Spleen (tissue), 11 donors: ENCODE measurements around the gene ATP5F1E. TPM values are rescaled to one million over a fixed set of nuclear protein-coding genes. Genes with fewer than 3 reads are reported as not detected.
A peak's percentile ranks its signal among the peaks of the same experiment; 100 is the strongest.

Experiments used
- DNase-seq: peaks from one replicate; pipeline ENCODE4 v3.0.0-alpha.2; 2020
- H3K27ac ChIP-seq, 8 donors: fragments of 200-600 bp; sonication (generic) in 7 of 8; 1 replicate in 4 of 8; 2 replicates in 4 of 8; pipeline versions ENCODE4 v1.5.0 to v1.8.0; 2016 to 2021; ENCODE audit warnings: inconsistent platforms in 4 of 8, mild to moderate bottlenecking in 4 of 8, moderate library complexity in 1 of 8
- H3K27me3 ChIP-seq, 7 donors: fragments of 200-600 bp; sonication (generic) in 6 of 7; replicated peaks in 1 of 7; 1 replicate in 4 of 7; 2 replicates in 3 of 7; pipeline versions ENCODE4 v1.5.0 to v1.8.0; 2016 to 2021; ENCODE audit warnings: inconsistent platforms in 3 of 7, mild to moderate bottlenecking in 1 of 7
- H3K36me3 ChIP-seq, 6 donors: fragments of 200-600 bp; sonication (generic) in 5 of 6; 1 replicate in 4 of 6; 2 replicates in 2 of 6; pipeline versions ENCODE4 v1.5.0 to v1.8.0; 2016 to 2021; ENCODE audit warnings: inconsistent platforms in 2 of 6
- H3K4me1 ChIP-seq, 6 donors: fragments of 200-600 bp; sonication (generic) in 5 of 6; 1 replicate in 3 of 6; 2 replicates in 3 of 6; pipeline versions ENCODE4 v1.5.0 to v1.8.0; 2016 to 2021; ENCODE audit warnings: inconsistent platforms in 3 of 6
- H3K4me3 ChIP-seq, 8 donors: fragments of 200-600 bp; sonication (generic) in 7 of 8; 1 replicate in 4 of 8; 2 replicates in 4 of 8; pipeline versions ENCODE4 v1.5.0 to v1.8.0; 2016 to 2021; ENCODE audit warnings: inconsistent platforms in 4 of 8, mild to moderate bottlenecking in 4 of 8, moderate library complexity in 2 of 8
- H3K9me3 ChIP-seq, 8 donors: fragments of 200-600 bp; sonication (generic) in 7 of 8; 1 replicate in 4 of 8; 2 replicates in 4 of 8; pipeline versions ENCODE4 v1.5.0 to v1.8.0; 2016 to 2021; ENCODE audit warnings: inconsistent platforms in 4 of 8
- CTCF ChIP-seq, 11 experiments: fragments of 200-600 bp in 7 of 11; fragments of 450-650 bp in 4 of 11; sonication (generic) in 4 of 11; IDR thresholded peaks in 8 of 11; conservative IDR thresholded peaks in 3 of 11; 1 replicate in 7 of 11; 2 replicates in 4 of 11; pipeline versions ENCODE4 v1.4.0 to v1.8.0; 2016 to 2021; ENCODE audit warnings: antibody characterized with exemption in 11 of 11, inconsistent platforms in 4 of 11, mild to moderate bottlenecking in 1 of 11
- POLR2A ChIP-seq, 3 donors: fragments of 450-650 bp; IDR thresholded peaks; one replicate each; pipeline ENCODE4 v1.5.1; 2017; ENCODE audit warnings: antibody characterized with exemption in 3 of 3, mild to moderate bottlenecking in 1 of 3
- POLR2AphosphoS5 ChIP-seq, 3 donors: sonication (generic); formaldehyde crosslinking; IDR thresholded peaks; one replicate each; pipeline ENCODE4 v1.5.1; 2017; ENCODE audit warnings: antibody characterized with exemption in 3 of 3
- WGBS, 5 donors: extraction: QIAGEN DNeasy Blood & Tissue Kit in 3 of 5; methylation state at CpG; one replicate each; pipeline versions ENCODE4 v1.1.5 to v1.1.7; 2013 to 2018; 5-methylcytosine and 5-hydroxymethylcytosine counted together
- intact Hi-C: fragments of 100-400 bp; cut with DNase I; formaldehyde crosslinking; loops from one replicate; pipeline ENCODE4 v1.15.0; 2023; ENCODE audit warnings: low total_unique reads
- polyA plus RNA-seq, 3 donors: library from polyadenylated mRNA; stranded (reverse); fragments of 200-250 nt; gene quantifications; one replicate each; pipeline ENCODE4 v1.2.1, GENCODE V29; 2013
- total RNA-seq, 7 donors: library from RNA; depleted of rRNA in 3 of 7; stranded (reverse); fragments of >200 nt in 3 of 7; fragmentation: NEBNext Ultra II Directional in 4 of 7; extraction: Animal tissue kit (Norgen Biotek cat#: 25700) in 4 of 7; gene quantifications; one replicate each; pipeline versions ENCODE4 v1.1.0 to v1.2.1, GENCODE V29; 2016 to 2021
- donor health status: healthy with polysubstance abuse.
- donor health status: DM: no; HTN: no; CAD: no; lungs with moderate emphysema.
- donor health status: DM: no; HTN: no; CAD: no.
- donor health status: Bipolar disorder and iron deficiency.
- donor health status: healthy.
- donor health status: DM: no; HTN: no; CAD: no.
- donor health status: DM: yes; HTN: yes; CAD: no.

The ATP5F1E gene
- total and polyA plus RNA-seq, 10 donors = 24.2 to 71.1 (median 64.9) TPM

GRCh38 chr20:59062081-59062480 lies 29.9 kb upstream of the ATP5F1E start:
- intact Hi-C loops = no loop called here
- Histone ChIP-seq H3K27ac (no peak overlapping the region), H3K27me3 (no peaks in the 10 kb centered on the region), H3K9me3 (no peaks in the 10 kb centered on the region), H3K4me1 (peaks cover 0 to 8% (median 0%) of the 10 kb centered on the region in 6 donors), H3K36me3 (no peaks in the 10 kb centered on the region), H3K4me3 (no peak overlapping the region)
- 76 to 83% (median 78%) methylated on average over 4 of the region's 4 CpGs for WGBS, 5 donors
- DNase-seq = no peak
- no peak for TF ChIP-seq POLR2AphosphoS5 (IDR thresholded peaks at IDR 0.05)
- no peak for TF ChIP-seq POLR2A (IDR thresholded peaks at IDR 0.05)
- no peak for TF ChIP-seq CTCF (IDR thresholded peaks at IDR 0.05 in 8 of 11, conservative IDR thresholded peaks at IDR 0.05 in 3 of 11)

- Histone ChIP-seq H3K4me1 (no peaks in the 10 kb centered on the region), H3K36me3 (no peaks in the 10 kb centered on the region), H3K4me3 (no peak overlapping the region), H3K27ac (no peak overlapping the region), H3K9me3 (no peaks in the 10 kb centered on the region), H3K27me3 (peaks cover 0 to 7% (median 0%) of the 10 kb centered on the region in 7 donors)
- WGBS, 5 donors = 60 to 74% (median 62%) methylated on average over 7 of the region's 7 CpGs
- intact Hi-C loops = no loop called here
- DNase-seq = no peak
- peak in 8 of 11 experiments; percentile 15 to 47 (median 28) for TF ChIP-seq CTCF (IDR thresholded peaks at IDR 0.05 in 8 of 11, conservative IDR thresholded peaks at IDR 0.05 in 3 of 11)
- TF ChIP-seq POLR2A (IDR thresholded peaks at IDR 0.05) = no peak
Observed at GRCh38 chr20:59055302-59055701, 23.2 kb upstream of the ATP5F1E start.

GRCh38 chr20:59051666-59052185 lies 19.6 kb upstream of the ATP5F1E start:
- intact Hi-C loops = no loop called here
- Histone ChIP-seq H3K27me3 (peaks cover 0 to 7% (median 0%) of the 10 kb centered on the region in 7 donors), H3K4me1 (no peaks in the 10 kb centered on the region), H3K9me3 (no peaks in the 10 kb centered on the region), H3K27ac (no peak overlapping the region), H3K4me3 (no peak overlapping the region), H3K36me3 (no peaks in the 10 kb centered on the region)
- DNase-seq = no peak
- TF ChIP-seq CTCF (IDR thresholded peaks at IDR 0.05 in 8 of 11, conservative IDR thresholded peaks at IDR 0.05 in 3 of 11) (no peak), POLR2A (IDR thresholded peaks at IDR 0.05) (no peak), POLR2AphosphoS5 (IDR thresholded peaks at IDR 0.05) (no peak)
- 81 to 93% (median 89%) methylated on average over 6 of the region's 6 CpGs for WGBS, 5 donors

- Histone ChIP-seq H3K4me3 (no peak overlapping the region), H3K36me3 (no peaks in the 10 kb centered on the region), H3K4me1 (no peaks in the 10 kb centered on the region), H3K27me3 (peaks cover 0 to 7% (median 0%) of the 10 kb centered on the region in 7 donors), H3K9me3 (no peaks in the 10 kb centered on the region), H3K27ac (no peak overlapping the region)
- TF ChIP-seq POLR2AphosphoS5 (IDR thresholded peaks at IDR 0.05) (no peak), CTCF (IDR thresholded peaks at IDR 0.05 in 8 of 11, conservative IDR thresholded peaks at IDR 0.05 in 3 of 11) (no peak), POLR2A (IDR thresholded peaks at IDR 0.05) (no peak)
- no peak for DNase-seq
- intact Hi-C loops = no loop called here
- WGBS, 5 donors = 76 to 90% (median 85%) methylated on average over 1 of the region's 1 CpG
Observed at GRCh38 chr20:59050437-59050836, 18.3 kb upstream of the ATP5F1E start.
